T47D (cell line): ENCODE measurements around the gene TRIM38.

Experiments used
- DNase-seq, 2 experiments: peaks; one replicate each; pipeline versions ENCODE4 v3.0.0 to v3.0.0-alpha.2; 2011 to 2012; ENCODE audit warnings: low read depth in 1 of 2, low spot score in 1 of 2
- JUND ChIP-seq: IDR thresholded peaks from 2 replicates; pipeline ENCODE4 v1.6.1; 2012; ENCODE audit warnings: low read depth
- in situ Hi-C: cut with HindIII; loops from 2 replicates; pipeline ENCODE4 v1.10.0; 2016; ENCODE audit warnings: low sequenced_read_pairs, low pct_unique_long_range_greater_than_20kb

Gene TRIM38

GRCh38 chr6:25962149-25963127 is at the start of gene TRIM38:
TRIM38 (plus strand) TSS chr6:25962802; CDS start chr6:25966523, 3,721 bp downstream.
- in situ Hi-C loops = no loop called here
- peak; percentile 10 to 60 for DNase-seq
- TF ChIP-seq JUND = no peak

DNA sequence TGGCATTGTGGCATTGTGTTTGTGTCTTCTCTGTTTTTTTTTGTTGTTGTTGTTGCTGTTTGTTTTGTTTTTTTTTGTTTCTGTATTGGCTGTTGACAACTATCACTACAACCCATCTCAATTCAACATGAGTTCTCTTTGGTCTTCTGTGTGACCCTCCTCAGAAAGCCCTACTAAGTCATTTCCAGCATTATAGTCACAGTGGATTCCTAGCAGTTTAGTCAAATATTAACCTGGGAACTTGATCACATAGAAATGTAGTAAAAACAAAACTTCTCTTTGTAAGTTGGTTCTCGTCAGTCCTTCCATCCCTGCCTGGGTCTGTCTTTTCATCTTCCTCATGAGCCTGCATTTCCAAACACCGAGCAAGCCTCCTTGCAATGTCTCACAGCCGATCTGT is 48.9 kb upstream of the TRIM38 start:
- no peak for TF ChIP-seq JUND
- in situ Hi-C loops = no loop called here

DNA sequence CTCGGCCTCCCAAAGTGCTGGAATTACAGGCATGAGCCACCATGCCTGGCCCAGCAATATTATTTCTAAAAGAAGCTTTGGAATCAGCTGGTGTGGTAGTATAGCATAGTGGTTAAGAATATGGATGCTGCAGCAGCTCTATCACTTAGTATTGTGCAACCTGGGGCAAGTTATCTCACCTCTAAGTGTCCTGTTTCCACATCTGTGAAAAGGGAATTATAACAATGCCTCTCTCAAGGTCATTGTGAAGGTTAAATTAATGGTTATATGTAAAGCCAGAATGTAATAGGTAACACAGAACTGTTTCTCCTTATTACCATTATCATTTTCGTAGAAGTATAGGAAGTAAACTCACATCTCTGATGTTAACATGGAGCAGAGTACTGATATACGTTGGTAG is 46.3 kb upstream of the TRIM38 start:
- no peak for DNase-seq
- in situ Hi-C loops = no loop called here
- TF ChIP-seq JUND = no peak

More for the DNA sequence above, 48.9 kb upstream of the TRIM38 start:
- no peak for DNase-seq

- DNase-seq = no peak
- in situ Hi-C loops = no loop called here
- TF ChIP-seq JUND = no peak
Measured at GRCh38 chr6:25916789-25917490, 45.7 kb upstream of the TRIM38 start.

GRCh38 chr6:25918083-25918683 is 44.4 kb upstream of the TRIM38 start:
- in situ Hi-C loops = no loop called here
- no peak for DNase-seq
- TF ChIP-seq JUND = no peak

- no peak for DNase-seq
- in situ Hi-C loops = no loop called here
- TF ChIP-seq JUND = no peak
Measured at GRCh38 chr6:25919657-25920056, 42.9 kb upstream of the TRIM38 start.

GRCh38 chr6:25921525-25922203 is 40.9 kb upstream of the TRIM38 start:
- no peak for DNase-seq
- in situ Hi-C loops = no loop called here
- no peak for TF ChIP-seq JUND

GRCh38 chr6:25922301-25922700 is 40.3 kb upstream of the TRIM38 start:
- no peak for DNase-seq
- no peak for TF ChIP-seq JUND
- in situ Hi-C loops = no loop called here

DNA sequence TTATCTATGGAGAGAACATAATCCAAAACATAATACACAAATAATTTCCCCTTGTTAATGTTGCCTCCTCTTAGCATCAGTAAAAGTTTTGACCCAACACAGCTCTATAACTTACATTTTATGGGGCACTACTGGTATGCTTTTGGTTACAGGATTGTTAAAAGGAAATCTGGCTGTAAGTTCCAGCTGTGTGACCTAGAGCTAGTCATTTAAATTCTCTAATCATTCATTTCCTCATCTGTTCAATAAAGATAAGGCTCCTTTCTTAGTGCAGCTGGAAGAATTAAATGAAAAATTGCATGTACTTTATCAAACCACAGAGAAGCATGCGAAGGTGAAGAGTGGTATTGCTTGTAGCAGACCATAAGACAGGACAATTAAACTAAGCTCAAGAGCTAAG is 36.7 kb upstream of the TRIM38 start:
- no peak for TF ChIP-seq JUND
- in situ Hi-C loops = no loop called here
- DNase-seq = no peak

DNA sequence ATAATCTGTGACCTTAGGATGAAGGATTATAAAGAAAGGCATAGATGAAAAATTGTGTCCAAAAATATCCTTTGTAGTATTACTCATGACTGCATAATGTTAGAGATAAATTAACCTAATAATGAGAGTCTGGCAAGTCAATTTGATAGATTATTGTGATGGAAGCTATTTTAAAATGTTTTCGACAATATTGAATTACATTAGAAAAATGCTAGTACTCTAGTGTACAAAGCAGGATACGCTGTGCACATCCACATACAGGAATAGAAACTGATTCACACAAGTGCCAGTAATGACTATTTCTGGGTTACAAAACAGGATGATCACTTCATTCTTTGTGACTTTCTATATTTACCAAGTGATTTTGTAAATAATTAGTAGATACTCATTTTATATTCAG is 35.4 kb upstream of the TRIM38 start:
- in situ Hi-C loops = no loop called here
- no peak for DNase-seq
- TF ChIP-seq JUND = no peak

DNA sequence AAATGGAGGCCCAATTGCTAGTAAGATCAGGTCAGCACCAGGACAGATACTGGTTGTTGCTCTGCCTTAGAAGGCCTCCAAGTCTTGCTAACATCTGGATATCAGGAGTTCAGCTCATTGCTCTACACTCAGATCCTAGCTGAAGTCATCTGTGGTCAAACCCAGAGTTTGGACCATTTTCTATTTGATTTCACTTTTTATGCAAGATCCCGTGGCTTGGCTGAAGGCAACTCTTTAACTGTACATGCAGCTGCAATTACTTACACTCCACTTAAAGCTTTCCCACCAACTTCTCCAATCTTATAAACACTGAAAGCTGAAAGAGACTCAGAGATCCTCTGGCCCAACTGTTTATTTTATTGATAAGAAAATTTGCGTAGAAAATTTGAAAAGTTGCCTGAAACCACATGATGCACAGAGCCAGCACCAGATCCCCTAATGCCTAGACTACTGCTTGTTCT is 34.8 kb upstream of the TRIM38 start:
- in situ Hi-C loops = no loop called here
- no peak for DNase-seq
- TF ChIP-seq JUND = no peak
